Measurements from ENCODE around the gene SGSM1.
A peak's percentile ranks its signal among the peaks of the same experiment; 100 is the strongest.

GRCh38 chr22:24758164-24758799 is 47.7 kb upstream of the SGSM1 start:
- TF ChIP-seq, protein P1, sequence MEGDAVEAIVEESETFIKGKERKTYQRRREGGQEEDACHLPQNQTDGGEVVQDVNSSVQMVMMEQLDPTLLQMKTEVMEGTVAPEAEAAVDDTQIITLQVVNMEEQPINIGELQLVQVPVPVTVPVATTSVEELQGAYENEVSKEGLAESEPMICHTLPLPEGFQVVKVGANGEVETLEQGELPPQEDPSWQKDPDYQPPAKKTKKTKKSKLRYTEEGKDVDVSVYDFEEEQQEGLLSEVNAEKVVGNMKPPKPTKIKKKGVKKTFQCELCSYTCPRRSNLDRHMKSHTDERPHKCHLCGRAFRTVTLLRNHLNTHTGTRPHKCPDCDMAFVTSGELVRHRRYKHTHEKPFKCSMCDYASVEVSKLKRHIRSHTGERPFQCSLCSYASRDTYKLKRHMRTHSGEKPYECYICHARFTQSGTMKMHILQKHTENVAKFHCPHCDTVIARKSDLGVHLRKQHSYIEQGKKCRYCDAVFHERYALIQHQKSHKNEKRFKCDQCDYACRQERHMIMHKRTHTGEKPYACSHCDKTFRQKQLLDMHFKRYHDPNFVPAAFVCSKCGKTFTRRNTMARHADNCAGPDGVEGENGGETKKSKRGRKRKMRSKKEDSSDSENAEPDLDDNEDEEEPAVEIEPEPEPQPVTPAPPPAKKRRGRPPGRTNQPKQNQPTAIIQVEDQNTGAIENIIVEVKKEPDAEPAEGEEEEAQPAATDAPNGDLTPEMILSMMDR (IDR thresholded peaks at IDR 0.05) = peak; percentile 54 to 77 (median 76)
- no peak for TF ChIP-seq POLR2A (IDR thresholded peaks at IDR 0.05)

Measured in breast epithelium (tissue), 3 donors.